Measurements from ENCODE around the gene TGFBR2.

DNA sequence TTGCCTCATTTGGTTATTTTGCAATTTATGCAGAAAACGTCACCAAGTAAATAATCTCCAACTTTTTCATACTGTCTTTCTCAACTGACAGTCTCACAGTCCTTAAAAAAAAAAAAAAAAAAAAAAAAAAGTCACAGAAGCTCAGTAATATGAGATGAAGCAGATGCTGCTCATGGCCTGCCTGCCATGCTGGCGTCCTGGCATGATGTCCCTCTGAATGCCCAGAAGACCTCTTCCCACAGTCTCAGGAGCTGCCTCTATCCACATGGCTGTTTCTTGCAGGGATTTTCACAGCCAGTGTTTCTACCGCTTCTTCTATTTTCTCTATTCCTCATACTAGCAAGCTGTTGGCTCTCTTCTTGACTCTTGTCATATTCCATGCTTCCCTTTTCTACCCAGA is 87.7 kb downstream of the TGFBR2 start:
- TF ChIP-seq, protein P1, sequence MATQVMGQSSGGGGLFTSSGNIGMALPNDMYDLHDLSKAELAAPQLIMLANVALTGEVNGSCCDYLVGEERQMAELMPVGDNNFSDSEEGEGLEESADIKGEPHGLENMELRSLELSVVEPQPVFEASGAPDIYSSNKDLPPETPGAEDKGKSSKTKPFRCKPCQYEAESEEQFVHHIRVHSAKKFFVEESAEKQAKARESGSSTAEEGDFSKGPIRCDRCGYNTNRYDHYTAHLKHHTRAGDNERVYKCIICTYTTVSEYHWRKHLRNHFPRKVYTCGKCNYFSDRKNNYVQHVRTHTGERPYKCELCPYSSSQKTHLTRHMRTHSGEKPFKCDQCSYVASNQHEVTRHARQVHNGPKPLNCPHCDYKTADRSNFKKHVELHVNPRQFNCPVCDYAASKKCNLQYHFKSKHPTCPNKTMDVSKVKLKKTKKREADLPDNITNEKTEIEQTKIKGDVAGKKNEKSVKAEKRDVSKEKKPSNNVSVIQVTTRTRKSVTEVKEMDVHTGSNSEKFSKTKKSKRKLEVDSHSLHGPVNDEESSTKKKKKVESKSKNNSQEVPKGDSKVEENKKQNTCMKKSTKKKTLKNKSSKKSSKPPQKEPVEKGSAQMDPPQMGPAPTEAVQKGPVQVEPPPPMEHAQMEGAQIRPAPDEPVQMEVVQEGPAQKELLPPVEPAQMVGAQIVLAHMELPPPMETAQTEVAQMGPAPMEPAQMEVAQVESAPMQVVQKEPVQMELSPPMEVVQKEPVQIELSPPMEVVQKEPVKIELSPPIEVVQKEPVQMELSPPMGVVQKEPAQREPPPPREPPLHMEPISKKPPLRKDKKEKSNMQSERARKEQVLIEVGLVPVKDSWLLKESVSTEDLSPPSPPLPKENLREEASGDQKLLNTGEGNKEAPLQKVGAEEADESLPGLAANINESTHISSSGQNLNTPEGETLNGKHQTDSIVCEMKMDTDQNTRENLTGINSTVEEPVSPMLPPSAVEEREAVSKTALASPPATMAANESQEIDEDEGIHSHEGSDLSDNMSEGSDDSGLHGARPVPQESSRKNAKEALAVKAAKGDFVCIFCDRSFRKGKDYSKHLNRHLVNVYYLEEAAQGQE (IDR thresholded peaks at IDR 0.05; ENCODE audit: insufficient replicate concordance, low read depth), result no peak
- TF ChIP-seq, protein P2, sequence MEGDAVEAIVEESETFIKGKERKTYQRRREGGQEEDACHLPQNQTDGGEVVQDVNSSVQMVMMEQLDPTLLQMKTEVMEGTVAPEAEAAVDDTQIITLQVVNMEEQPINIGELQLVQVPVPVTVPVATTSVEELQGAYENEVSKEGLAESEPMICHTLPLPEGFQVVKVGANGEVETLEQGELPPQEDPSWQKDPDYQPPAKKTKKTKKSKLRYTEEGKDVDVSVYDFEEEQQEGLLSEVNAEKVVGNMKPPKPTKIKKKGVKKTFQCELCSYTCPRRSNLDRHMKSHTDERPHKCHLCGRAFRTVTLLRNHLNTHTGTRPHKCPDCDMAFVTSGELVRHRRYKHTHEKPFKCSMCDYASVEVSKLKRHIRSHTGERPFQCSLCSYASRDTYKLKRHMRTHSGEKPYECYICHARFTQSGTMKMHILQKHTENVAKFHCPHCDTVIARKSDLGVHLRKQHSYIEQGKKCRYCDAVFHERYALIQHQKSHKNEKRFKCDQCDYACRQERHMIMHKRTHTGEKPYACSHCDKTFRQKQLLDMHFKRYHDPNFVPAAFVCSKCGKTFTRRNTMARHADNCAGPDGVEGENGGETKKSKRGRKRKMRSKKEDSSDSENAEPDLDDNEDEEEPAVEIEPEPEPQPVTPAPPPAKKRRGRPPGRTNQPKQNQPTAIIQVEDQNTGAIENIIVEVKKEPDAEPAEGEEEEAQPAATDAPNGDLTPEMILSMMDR (IDR thresholded peaks at IDR 0.05; ENCODE audit: insufficient read depth, low read length), result no peak
- no peak for TF ChIP-seq POLR2AphosphoS5 (IDR thresholded peaks at IDR 0.05; ENCODE audit: low read depth)

Measured in HL-60 (cell line).